ENCODE data around the gene PLCB4.

- no peak for TF ChIP-seq CTCF (IDR thresholded peaks at IDR 0.05)
- no peak for TF ChIP-seq ESRRA (CRISPR knock-in tag; IDR thresholded peaks at IDR 0.05; ENCODE audit: borderline replicate concordance)
- no peak for TF ChIP-seq ZNF423 (CRISPR knock-in tag; IDR thresholded peaks at IDR 0.05)
- TF ChIP-seq FOXP4 (CRISPR knock-in tag; IDR thresholded peaks at IDR 0.05), result no peak
- no peak for TF ChIP-seq PRDM15 (CRISPR knock-in tag; IDR thresholded peaks at IDR 0.05)
- TF ChIP-seq NFYB (CRISPR knock-in tag; conservative IDR thresholded peaks at IDR 0.05; ENCODE audit: low read depth), result no peak
- no peak for TF ChIP-seq CREM (CRISPR knock-in tag; IDR thresholded peaks at IDR 0.05)
- no peak for TF ChIP-seq PREB (CRISPR knock-in tag; IDR thresholded peaks at IDR 0.05; ENCODE audit: borderline replicate concordance)
- no peak for TF ChIP-seq ATF3 (CRISPR knock-in tag; conservative IDR thresholded peaks at IDR 0.05)
- TF ChIP-seq USF2 (CRISPR knock-in tag; IDR thresholded peaks at IDR 0.05), result no peak
- TF ChIP-seq ATF6 (CRISPR knock-in tag; IDR thresholded peaks at IDR 0.05), result no peak
- no peak for TF ChIP-seq MAX (CRISPR knock-in tag; IDR thresholded peaks at IDR 0.05)
- no peak for TF ChIP-seq HMGXB4 (CRISPR knock-in tag; IDR thresholded peaks at IDR 0.05)
Measured at GRCh38 chr20:9408422-9409300, 339.8 kb downstream of the PLCB4 start.

Data from WTC11 (cell line).